ENCODE results near the gene CRYGC. TPM values are rescaled to one million over a fixed set of nuclear protein-coding genes. Genes with fewer than 3 reads are reported as not detected.

The CRYGC gene
- total RNA-seq, 1 donor from 2014 or later = not detected

DNA sequence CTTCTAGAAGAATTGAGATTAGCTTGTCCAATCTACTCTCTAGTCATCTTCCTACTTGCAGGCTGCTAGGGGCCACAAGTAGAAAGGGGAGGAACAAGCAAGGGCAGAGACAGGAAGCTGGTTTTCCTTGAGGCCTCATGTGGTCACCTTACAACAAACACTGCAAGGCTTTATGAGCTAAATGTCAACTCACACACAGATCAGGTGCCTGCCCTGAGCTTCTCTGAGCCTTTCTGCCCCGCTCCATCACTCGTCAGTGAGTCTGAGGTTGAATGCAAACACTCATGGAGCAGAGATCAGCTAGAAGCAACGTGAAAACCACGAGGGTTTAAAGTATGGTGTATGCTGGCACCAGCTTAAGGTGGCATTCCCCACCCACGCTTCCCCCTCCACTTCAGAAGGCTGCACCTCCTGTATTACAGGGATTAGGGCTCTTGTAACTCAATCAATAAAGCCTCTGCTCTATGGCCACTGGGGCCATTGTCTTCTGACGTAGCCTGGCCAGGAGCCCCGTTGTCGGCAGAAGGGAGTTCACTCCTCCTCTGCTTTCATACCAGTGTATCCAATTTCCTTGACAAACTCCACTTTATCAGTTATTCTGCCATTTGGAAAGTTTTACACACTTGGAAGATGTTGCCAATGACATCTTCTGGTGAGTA is 5.4 kb upstream of the CRYGC start:
- H3K9ac ChIP-seq = no peak overlapping the region
- no peaks in the 10 kb centered on the region for H3K27me3 ChIP-seq
- Mint-ChIP-seq H3K4me3 (no peak overlapping the region), H3K4me1 (peaks cover 10% of the 10 kb centered on the region), H3K27ac (no peak overlapping the region), H3K27me3 (ENCODE audit: insufficient read depth, low read depth) (peaks cover 3% of the 10 kb centered on the region), H3K36me3 (no peaks in the 10 kb centered on the region), H3K9me3 (peaks cover 2% of the 10 kb centered on the region)
- H3K4me2 ChIP-seq = no peak overlapping the region
- peak; percentile 16 for DNase-seq (ENCODE audit: low spot score)
- H4K20me1 ChIP-seq (ENCODE audit: low read depth) = no peaks in the 10 kb centered on the region
- H3K4me3 ChIP-seq = no peak overlapping the region
- H2AFZ ChIP-seq (replicated peaks) = peak overlapping the region; percentile 42
- H3K9me3 ChIP-seq (ENCODE audit: low read depth) = no peaks in the 10 kb centered on the region
- H3F3A ChIP-seq (ENCODE audit: low read depth) = no peaks in the 10 kb centered on the region
- H3K27ac ChIP-seq = no peak overlapping the region
- peaks cover 9% of the 10 kb centered on the region for H3K4me1 ChIP-seq
- no peaks in the 10 kb centered on the region for H3K79me2 ChIP-seq (ENCODE audit: low read depth)
- no peaks in the 10 kb centered on the region for H3K36me3 ChIP-seq
- TF ChIP-seq EZH2 (IDR thresholded peaks at IDR 0.05) = no peak
- TF ChIP-seq EZH2phosphoT487 (IDR thresholded peaks at IDR 0.05) = no peak
- TF ChIP-seq, protein P1, sequence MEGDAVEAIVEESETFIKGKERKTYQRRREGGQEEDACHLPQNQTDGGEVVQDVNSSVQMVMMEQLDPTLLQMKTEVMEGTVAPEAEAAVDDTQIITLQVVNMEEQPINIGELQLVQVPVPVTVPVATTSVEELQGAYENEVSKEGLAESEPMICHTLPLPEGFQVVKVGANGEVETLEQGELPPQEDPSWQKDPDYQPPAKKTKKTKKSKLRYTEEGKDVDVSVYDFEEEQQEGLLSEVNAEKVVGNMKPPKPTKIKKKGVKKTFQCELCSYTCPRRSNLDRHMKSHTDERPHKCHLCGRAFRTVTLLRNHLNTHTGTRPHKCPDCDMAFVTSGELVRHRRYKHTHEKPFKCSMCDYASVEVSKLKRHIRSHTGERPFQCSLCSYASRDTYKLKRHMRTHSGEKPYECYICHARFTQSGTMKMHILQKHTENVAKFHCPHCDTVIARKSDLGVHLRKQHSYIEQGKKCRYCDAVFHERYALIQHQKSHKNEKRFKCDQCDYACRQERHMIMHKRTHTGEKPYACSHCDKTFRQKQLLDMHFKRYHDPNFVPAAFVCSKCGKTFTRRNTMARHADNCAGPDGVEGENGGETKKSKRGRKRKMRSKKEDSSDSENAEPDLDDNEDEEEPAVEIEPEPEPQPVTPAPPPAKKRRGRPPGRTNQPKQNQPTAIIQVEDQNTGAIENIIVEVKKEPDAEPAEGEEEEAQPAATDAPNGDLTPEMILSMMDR (IDR thresholded peaks at IDR 0.05) = no peak

- peaks cover 3% of the 10 kb centered on the region for H3K27me3 Mint-ChIP-seq (ENCODE audit: insufficient read depth, low read depth)
- H3K4me1 Mint-ChIP-seq = peaks cover 19% of the 10 kb centered on the region
- Histone ChIP-seq H3K27me3 (no peaks in the 10 kb centered on the region), H4K20me1 (ENCODE audit: low read depth) (no peaks in the 10 kb centered on the region), H2AFZ (replicated peaks) (no peak overlapping the region), H3K4me1 (peaks cover 9% of the 10 kb centered on the region), H3K79me2 (ENCODE audit: low read depth) (no peaks in the 10 kb centered on the region), H3K27ac (no peak overlapping the region), H3F3A (ENCODE audit: low read depth) (no peaks in the 10 kb centered on the region), H3K4me2 (no peak overlapping the region), H3K9ac (no peak overlapping the region), H3K4me3 (no peak overlapping the region), H3K36me3 (no peaks in the 10 kb centered on the region), H3K9me3 (ENCODE audit: low read depth) (no peaks in the 10 kb centered on the region)
- TF ChIP-seq, protein P1 (IDR thresholded peaks at IDR 0.05) = no peak
- TF ChIP-seq EZH2phosphoT487 (IDR thresholded peaks at IDR 0.05) (no peak), EZH2 (IDR thresholded peaks at IDR 0.05) (no peak)
- no peak for DNase-seq (ENCODE audit: low spot score)
- no peaks in the 10 kb centered on the region for H3K36me3 Mint-ChIP-seq
- no peaks in the 10 kb centered on the region for H3K9me3 Mint-ChIP-seq
- peak overlapping the region; percentile 31 for H3K27ac Mint-ChIP-seq
- H3K4me3 Mint-ChIP-seq = no peak overlapping the region
Measured at GRCh38 chr2:208130712-208131110, 1.1 kb upstream of the CRYGC start.

DNA sequence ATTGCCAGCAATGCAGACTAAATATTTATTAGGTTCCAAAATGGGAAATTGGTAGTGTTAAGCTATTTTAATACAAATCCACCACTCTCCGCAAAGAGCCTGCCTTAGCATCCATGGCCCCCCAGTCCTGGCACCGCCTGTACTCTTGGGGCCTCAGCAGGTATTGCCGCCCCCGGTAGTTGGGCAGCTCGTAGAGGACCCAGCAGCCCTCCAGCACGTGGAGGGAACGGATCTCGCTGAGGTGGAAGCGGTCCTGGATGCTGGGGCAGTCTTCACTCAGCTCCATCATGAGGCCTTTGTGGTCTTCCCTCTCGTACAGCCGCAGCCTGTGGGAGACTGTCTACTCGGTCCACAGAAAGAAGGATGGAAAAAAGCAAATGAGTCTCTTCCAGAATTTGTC is 1.5 kb downstream of the CRYGC start:
- no peak overlapping the region for H3K27ac Mint-ChIP-seq
- H3K4me3 Mint-ChIP-seq = no peak overlapping the region
- peaks cover 22% of the 10 kb centered on the region for H3K4me1 Mint-ChIP-seq
- Histone ChIP-seq H3K4me2 (no peak overlapping the region), H3K9ac (no peak overlapping the region), H3K4me1 (no peaks in the 10 kb centered on the region), H2AFZ (replicated peaks) (no peak overlapping the region), H3F3A (ENCODE audit: low read depth) (peaks cover 5% of the 10 kb centered on the region), H4K20me1 (ENCODE audit: low read depth) (no peaks in the 10 kb centered on the region), H3K4me3 (no peak overlapping the region), H3K27me3 (no peaks in the 10 kb centered on the region), H3K36me3 (no peaks in the 10 kb centered on the region), H3K79me2 (ENCODE audit: low read depth) (no peaks in the 10 kb centered on the region), H3K9me3 (ENCODE audit: low read depth) (no peaks in the 10 kb centered on the region), H3K27ac (no peak overlapping the region)
- no peak for DNase-seq (ENCODE audit: low spot score)
- H3K36me3 Mint-ChIP-seq = no peaks in the 10 kb centered on the region
- TF ChIP-seq EZH2phosphoT487 (IDR thresholded peaks at IDR 0.05) (no peak), EZH2 (IDR thresholded peaks at IDR 0.05) (no peak)
- TF ChIP-seq, protein P1 (IDR thresholded peaks at IDR 0.05) = no peak
- H3K27me3 Mint-ChIP-seq (ENCODE audit: insufficient read depth, low read depth) = peaks cover 3% of the 10 kb centered on the region
- no peaks in the 10 kb centered on the region for H3K9me3 Mint-ChIP-seq

Data from neural progenitor cell (in vitro differentiated cells).